MM.1S (cell line): ENCODE results near the gene NXN.

Experiments used
- DNase-seq: peaks from one replicate; pipeline ENCODE4 v3.0.0-alpha.2; 2015
- H2AFZ ChIP-seq: fragments of 300-600 bp; sonication (generic); 2 replicates; pipeline ENCODE4 v1.6.0; 2016; ENCODE audit warnings: antibody characterized with exemption, low read length
- H3F3A ChIP-seq: fragments of 300-600 bp; sonication (generic); 2 replicates; pipeline ENCODE4 v1.6.1; 2016; ENCODE audit warnings: mild to moderate bottlenecking, antibody characterized with exemption, low read length, moderate library complexity, mixed read lengths; ENCODE audit not compliant: insufficient read depth
- H3K27ac ChIP-seq: fragments of 300-600 bp; sonication (generic); 2 replicates; pipeline ENCODE4 v1.5.1; 2016; ENCODE audit warnings: mild to moderate bottlenecking, low read length
- H3K27me3 ChIP-seq: fragments of 300-600 bp; sonication (generic); replicated peaks from 2 replicates; pipeline ENCODE4 v1.6.0; 2016; ENCODE audit warnings: low read length; ENCODE audit not compliant: insufficient read depth
- H3K36me3 ChIP-seq: fragments of 300-600 bp; sonication (generic); replicated peaks from 2 replicates; pipeline ENCODE4 v1.6.1; 2016; ENCODE audit warnings: mild to moderate bottlenecking, low read length, mixed read lengths; ENCODE audit not compliant: insufficient read depth
- H3K4me1 ChIP-seq: fragments of 300-600 bp; sonication (generic); 2 replicates; pipeline ENCODE4 v1.6.1; 2016; ENCODE audit warnings: low read length, mixed read lengths
- H3K4me2 ChIP-seq: fragments of 300-600 bp; sonication (generic); 2 replicates; pipeline ENCODE4 v1.6.0; 2016; ENCODE audit warnings: low read depth, low read length
- H3K4me3 ChIP-seq: fragments of 300-600 bp; sonication (generic); 2 replicates; pipeline ENCODE4 v1.5.1; 2016; ENCODE audit warnings: low read length, mixed read lengths
- H3K79me2 ChIP-seq: fragments of 300-600 bp; sonication (generic); 2 replicates; pipeline ENCODE4 v1.6.1; 2016; ENCODE audit warnings: mixed run types, low read length, mixed read lengths
- H3K9ac ChIP-seq: fragments of 300-600 bp; sonication (generic); 2 replicates; pipeline ENCODE4 v1.6.1; 2016; ENCODE audit warnings: low read length, mixed read lengths
- H3K9me2 ChIP-seq: fragments of 300-600 bp; sonication (generic); replicated peaks from 2 replicates; pipeline ENCODE4 v1.6.1; 2016; ENCODE audit warnings: mild to moderate bottlenecking, low read length, mixed read lengths; ENCODE audit not compliant: insufficient read depth
- H3K9me3 ChIP-seq: fragments of 300-600 bp; sonication (generic); replicated peaks from 2 replicates; pipeline ENCODE4 v1.6.1; 2016; ENCODE audit warnings: mild to moderate bottlenecking, low read length, mixed read lengths; ENCODE audit not compliant: insufficient read depth
- H4K20me1 ChIP-seq: fragments of 300-600 bp; sonication (generic); 2 replicates; pipeline ENCODE4 v1.6.1; 2016; ENCODE audit warnings: mild to moderate bottlenecking, low read length, moderate library complexity, mixed read lengths; ENCODE audit not compliant: insufficient read depth
- EZH2 ChIP-seq: fragments of 300-600 bp; sonication (generic); optimal IDR thresholded peaks from 2 replicates; pipeline ENCODE3; 2017; ENCODE audit warnings: low read depth, mild to moderate bottlenecking, antibody characterized with exemption, low read length, mixed read lengths
- EZH2phosphoT487 ChIP-seq: fragments of 300-600 bp; sonication (generic); IDR thresholded peaks from 2 replicates; pipeline ENCODE4 v1.6.1; 2018; ENCODE audit warnings: antibody characterized with exemption, low read length
- TF ChIP-seq, protein P1 (sequence below): fragments of 300-600 bp; sonication (generic); IDR thresholded peaks from 2 replicates; pipeline ENCODE4 v1.5.1; 2016; ENCODE audit warnings: antibody characterized with exemption, low read length, mixed read lengths

The NXN gene

DNA sequence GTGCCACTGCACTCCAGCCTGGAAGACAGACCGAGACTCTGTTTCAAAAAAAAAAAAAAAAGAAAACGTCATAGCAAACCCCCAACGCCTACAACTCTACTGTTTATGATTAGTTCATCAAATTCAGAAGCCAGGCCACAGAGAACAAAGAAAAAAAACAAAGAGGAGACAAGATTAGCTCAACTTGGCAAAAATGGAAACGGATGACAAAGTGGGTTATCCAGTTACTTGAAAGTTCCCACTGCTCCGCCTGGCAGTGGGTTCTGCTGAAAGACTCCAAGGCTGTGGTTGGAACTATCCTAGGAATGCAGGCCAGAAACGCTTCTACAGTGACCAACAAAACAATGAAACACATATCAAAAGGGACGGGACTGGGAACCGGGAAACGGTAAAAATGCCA, 144.3 kb downstream of the NXN start:
- DNase-seq: no peak
- no peak overlapping the region for H2AFZ ChIP-seq

DNA sequence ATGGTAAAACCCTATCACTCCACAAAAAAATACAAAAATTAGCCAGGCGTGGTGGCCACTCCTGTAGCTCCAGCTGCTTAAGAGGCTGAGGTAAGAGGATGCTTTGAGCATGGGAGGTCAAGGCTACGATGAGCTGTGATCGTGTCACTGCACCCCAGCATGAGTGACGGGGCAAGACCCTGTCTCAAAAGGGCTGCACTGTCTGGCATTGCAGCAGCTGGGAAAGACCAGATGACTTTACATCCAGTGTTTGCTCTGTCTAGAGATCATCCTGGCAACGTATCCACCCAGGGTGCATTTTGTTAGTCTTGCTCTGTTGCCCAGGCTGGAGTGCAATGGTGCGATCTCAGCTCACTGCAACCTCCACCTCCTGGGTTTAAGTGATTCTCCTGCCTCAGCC, 145.4 kb downstream of the NXN start:
- Histone ChIP-seq H3K79me2 (no peaks in the 10 kb centered on the region), H3K9me2 (no peaks in the 10 kb centered on the region), H3F3A (no peaks in the 10 kb centered on the region), H3K9ac (no peak overlapping the region), H2AFZ (no peak overlapping the region), H3K4me3 (no peak overlapping the region), H3K27ac (no peak overlapping the region), H3K36me3 (no peaks in the 10 kb centered on the region), H4K20me1 (no peaks in the 10 kb centered on the region), H3K9me3 (no peaks in the 10 kb centered on the region), H3K27me3 (peaks cover 88% of the 10 kb centered on the region), H3K4me1 (no peaks in the 10 kb centered on the region), H3K4me2 (no peak overlapping the region)
- TF ChIP-seq EZH2phosphoT487: no peak
- TF ChIP-seq, protein P1, sequence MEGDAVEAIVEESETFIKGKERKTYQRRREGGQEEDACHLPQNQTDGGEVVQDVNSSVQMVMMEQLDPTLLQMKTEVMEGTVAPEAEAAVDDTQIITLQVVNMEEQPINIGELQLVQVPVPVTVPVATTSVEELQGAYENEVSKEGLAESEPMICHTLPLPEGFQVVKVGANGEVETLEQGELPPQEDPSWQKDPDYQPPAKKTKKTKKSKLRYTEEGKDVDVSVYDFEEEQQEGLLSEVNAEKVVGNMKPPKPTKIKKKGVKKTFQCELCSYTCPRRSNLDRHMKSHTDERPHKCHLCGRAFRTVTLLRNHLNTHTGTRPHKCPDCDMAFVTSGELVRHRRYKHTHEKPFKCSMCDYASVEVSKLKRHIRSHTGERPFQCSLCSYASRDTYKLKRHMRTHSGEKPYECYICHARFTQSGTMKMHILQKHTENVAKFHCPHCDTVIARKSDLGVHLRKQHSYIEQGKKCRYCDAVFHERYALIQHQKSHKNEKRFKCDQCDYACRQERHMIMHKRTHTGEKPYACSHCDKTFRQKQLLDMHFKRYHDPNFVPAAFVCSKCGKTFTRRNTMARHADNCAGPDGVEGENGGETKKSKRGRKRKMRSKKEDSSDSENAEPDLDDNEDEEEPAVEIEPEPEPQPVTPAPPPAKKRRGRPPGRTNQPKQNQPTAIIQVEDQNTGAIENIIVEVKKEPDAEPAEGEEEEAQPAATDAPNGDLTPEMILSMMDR: no peak
- no peak for TF ChIP-seq EZH2
- no peak for DNase-seq

More for the DNA sequence above, 144.3 kb downstream of the NXN start:
- H3K27me3 ChIP-seq: peaks cover 90% of the 10 kb centered on the region
- no peak overlapping the region for H3K4me2 ChIP-seq
- H3K9me2 ChIP-seq: no peaks in the 10 kb centered on the region
- H3K9me3 ChIP-seq: no peaks in the 10 kb centered on the region
- H3K4me3 ChIP-seq: no peak overlapping the region
- no peaks in the 10 kb centered on the region for H3K4me1 ChIP-seq
- H3K79me2 ChIP-seq: no peaks in the 10 kb centered on the region
- no peaks in the 10 kb centered on the region for H3F3A ChIP-seq
- H3K36me3 ChIP-seq: no peaks in the 10 kb centered on the region
- H3K9ac ChIP-seq: no peak overlapping the region
- H3K27ac ChIP-seq: no peak overlapping the region
- TF ChIP-seq, protein P1: no peak
- TF ChIP-seq EZH2 (no peak), EZH2phosphoT487 (no peak)
- H4K20me1 ChIP-seq: no peaks in the 10 kb centered on the region

DNA sequence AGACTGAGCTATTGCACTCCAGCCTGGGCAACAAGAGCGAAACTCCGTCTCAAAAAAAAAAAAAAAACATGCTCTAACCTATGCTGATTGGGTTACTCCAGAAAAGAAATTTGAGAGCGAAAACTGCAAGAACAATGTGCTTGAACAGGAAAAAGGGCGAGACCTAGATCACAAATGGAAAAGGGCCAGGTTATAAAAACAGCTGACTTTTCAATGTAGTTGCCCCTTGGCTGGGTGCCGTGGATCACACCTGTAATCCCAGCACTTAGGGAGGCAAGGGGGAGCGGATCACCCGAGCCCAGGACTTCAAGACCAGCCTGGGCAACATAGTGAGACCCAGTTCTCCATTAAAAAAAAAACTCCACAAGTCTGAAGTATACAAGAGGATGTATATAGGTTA, 148.6 kb downstream of the NXN start:
- Histone ChIP-seq H3K36me3 (no peaks in the 10 kb centered on the region), H3K4me3 (no peak overlapping the region), H3K27me3 (peaks cover 84% of the 10 kb centered on the region), H3K9ac (no peak overlapping the region), H2AFZ (no peak overlapping the region), H4K20me1 (no peaks in the 10 kb centered on the region), H3K9me2 (no peaks in the 10 kb centered on the region), H3K9me3 (no peaks in the 10 kb centered on the region), H3K4me2 (no peak overlapping the region), H3K4me1 (no peaks in the 10 kb centered on the region), H3F3A (no peaks in the 10 kb centered on the region), H3K27ac (no peak overlapping the region), H3K79me2 (no peaks in the 10 kb centered on the region)
- TF ChIP-seq, protein P1: no peak
- TF ChIP-seq EZH2phosphoT487: no peak
- TF ChIP-seq EZH2: no peak
- DNase-seq: no peak
